Measurements from ENCODE around the gene TEX55.

DNA sequence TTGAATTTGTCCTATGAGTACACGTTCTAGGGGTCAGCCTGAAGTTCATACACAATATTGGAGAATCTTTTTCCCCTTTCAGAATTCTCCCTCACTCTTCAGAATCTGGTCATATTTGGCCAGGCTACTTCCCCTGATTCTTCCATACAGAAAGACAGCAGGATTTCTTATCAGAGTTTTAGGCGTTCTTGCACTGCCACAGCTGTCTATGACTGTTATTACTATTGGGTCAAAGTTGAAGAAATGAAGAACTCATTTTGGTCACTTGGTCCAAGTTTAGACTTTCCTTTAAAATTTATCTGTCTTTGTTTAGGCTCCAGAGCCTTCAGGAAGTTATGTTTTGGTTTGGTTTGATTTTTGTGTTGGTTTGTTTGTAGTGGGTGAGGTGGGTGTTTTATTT, 12.0 kb downstream of the TEX55 start:
- TF ChIP-seq POLR2A (IDR thresholded peaks at IDR 0.05), result no peak
- TF ChIP-seq, protein P1, sequence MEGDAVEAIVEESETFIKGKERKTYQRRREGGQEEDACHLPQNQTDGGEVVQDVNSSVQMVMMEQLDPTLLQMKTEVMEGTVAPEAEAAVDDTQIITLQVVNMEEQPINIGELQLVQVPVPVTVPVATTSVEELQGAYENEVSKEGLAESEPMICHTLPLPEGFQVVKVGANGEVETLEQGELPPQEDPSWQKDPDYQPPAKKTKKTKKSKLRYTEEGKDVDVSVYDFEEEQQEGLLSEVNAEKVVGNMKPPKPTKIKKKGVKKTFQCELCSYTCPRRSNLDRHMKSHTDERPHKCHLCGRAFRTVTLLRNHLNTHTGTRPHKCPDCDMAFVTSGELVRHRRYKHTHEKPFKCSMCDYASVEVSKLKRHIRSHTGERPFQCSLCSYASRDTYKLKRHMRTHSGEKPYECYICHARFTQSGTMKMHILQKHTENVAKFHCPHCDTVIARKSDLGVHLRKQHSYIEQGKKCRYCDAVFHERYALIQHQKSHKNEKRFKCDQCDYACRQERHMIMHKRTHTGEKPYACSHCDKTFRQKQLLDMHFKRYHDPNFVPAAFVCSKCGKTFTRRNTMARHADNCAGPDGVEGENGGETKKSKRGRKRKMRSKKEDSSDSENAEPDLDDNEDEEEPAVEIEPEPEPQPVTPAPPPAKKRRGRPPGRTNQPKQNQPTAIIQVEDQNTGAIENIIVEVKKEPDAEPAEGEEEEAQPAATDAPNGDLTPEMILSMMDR (IDR thresholded peaks at IDR 0.05), result no peak
